ENCODE results near the gene DUXB. TPM values are rescaled to one million over a fixed set of nuclear protein-coding genes. Genes with fewer than 3 reads are reported as not detected.

DUXB gene
- total and polyA plus RNA-seq, 2 of the 13 experiments (the other 11 are each of a cell fraction or from before 2014, with no cell fraction given) = not detected

GRCh38 chr16:75647492-75648264 is 53.6 kb downstream of the DUXB start, which contains the start of the genes KARS1 and TERF2IP (continued):
- TF ChIP-seq CAMTA2 (CRISPR knock-in tag; IDR thresholded peaks at IDR 0.05; ENCODE audit: borderline replicate concordance) = 0 out of 2 replicates have a peak, but pooled peaks have one; percentile 41
- no peak for TF ChIP-seq ARNT (IDR thresholded peaks at IDR 0.05)
- TF ChIP-seq DZIP1 (CRISPR knock-in tag; IDR thresholded peaks at IDR 0.05) = no peak; the same call in 1 of the 2 replicates
- TF ChIP-seq ELF4 (CRISPR knock-in tag; IDR thresholded peaks at IDR 0.05; ENCODE audit: borderline replicate concordance) = no peak; the same call in 1 of the 2 replicates
- peak; percentile 80 for TF ChIP-seq ELF3 (CRISPR knock-in tag; IDR thresholded peaks at IDR 0.05)
- no peak for TF ChIP-seq SETDB1 (CRISPR knock-in tag; IDR thresholded peaks at IDR 0.05; ENCODE audit: borderline replicate concordance)
- peak; percentile 100 for TF ChIP-seq NR2C2 (CRISPR knock-in tag; IDR thresholded peaks at IDR 0.05; ENCODE audit: borderline replicate concordance)
- peak; percentile 56; the same call in 1 of the 2 replicates for TF ChIP-seq NRL (CRISPR knock-in tag; IDR thresholded peaks at IDR 0.05; ENCODE audit: borderline replicate concordance)
- peak; percentile 43; the same call in 1 of the 2 replicates for TF ChIP-seq ZNF121 (CRISPR knock-in tag; IDR thresholded peaks at IDR 0.05)
- no peak for TF ChIP-seq NR2F6 (IDR thresholded peaks at IDR 0.05)
- TF ChIP-seq NR2F6 (CRISPR knock-in tag; IDR thresholded peaks at IDR 0.05) = peak; percentile 43; the same call in 1 of the 2 replicates
- TF ChIP-seq ATF7-NPFF (CRISPR knock-in tag; IDR thresholded peaks at IDR 0.05; ENCODE audit: low read depth) = peak; percentile 51
- peak; percentile 83 for TF ChIP-seq ZXDC (CRISPR knock-in tag; IDR thresholded peaks at IDR 0.05)
- TF ChIP-seq GPN1 (CRISPR knock-in tag; IDR thresholded peaks at IDR 0.05; ENCODE audit: borderline replicate concordance) = no peak
- TF ChIP-seq ZNF253 (CRISPR knock-in tag; IDR thresholded peaks at IDR 0.05; ENCODE audit: borderline replicate concordance) = 0 out of 2 replicates have a peak, but pooled peaks have one; percentile 48
- TF ChIP-seq TGIF2 (CRISPR knock-in tag; IDR thresholded peaks at IDR 0.05) = peak; percentile 96
- TF ChIP-seq ZNF572 (CRISPR knock-in tag; IDR thresholded peaks at IDR 0.05) = peak; percentile 60; the same call in 1 of the 2 replicates
- TF ChIP-seq SAP130 (CRISPR knock-in tag; IDR thresholded peaks at IDR 0.05; ENCODE audit: low read depth) = peak; percentile 97
- TF ChIP-seq FIP1L1 (IDR thresholded peaks at IDR 0.05; ENCODE audit: borderline replicate concordance, insufficient read depth, low read depth, low read length) = 0 out of 2 replicates have a peak, but pooled peaks have one; percentile 72
- TF ChIP-seq ZNF331 (CRISPR knock-in tag; IDR thresholded peaks at IDR 0.05) = peak; percentile 31; the same call in 1 of the 2 replicates
- TF ChIP-seq NCOR1 (IDR thresholded peaks at IDR 0.05; ENCODE audit: borderline replicate concordance, low read length) = peak; percentile 41; the same call in 1 of the 2 replicates
- peak; percentile 22; the same call in 1 of the 2 replicates for TF ChIP-seq BRCA1 (CRISPR knock-in tag; IDR thresholded peaks at IDR 0.05)
- TF ChIP-seq ISX (CRISPR knock-in tag; conservative IDR thresholded peaks at IDR 0.05) = peak; percentile 39; the same call in 1 of the 2 replicates
- TF ChIP-seq ZNF605 (CRISPR knock-in tag; IDR thresholded peaks at IDR 0.05) = peak; percentile 97
- TF ChIP-seq THAP11 (CRISPR knock-in tag; IDR thresholded peaks at IDR 0.05) = peak; percentile 95
